Hepatocyte (in vitro differentiated cells): Measurements from ENCODE around the gene FUOM.

Experiments
- EZH2 ChIP-seq: fragments of 200-600 bp; sonication (generic); IDR thresholded peaks from 2 replicates; pipeline ENCODE4 v1.6.1; 2016; ENCODE audit warnings: antibody characterized with exemption, mild to moderate bottlenecking, borderline replicate concordance
- EZH2phosphoT487 ChIP-seq: fragments of 200-600 bp; sonication (generic); IDR thresholded peaks from one replicate; pipeline ENCODE4 v1.6.1; 2018; ENCODE audit warnings: antibody characterized with exemption, mild to moderate bottlenecking, low read depth, moderate library complexity; ENCODE audit not compliant: unreplicated experiment, severe bottlenecking
- TF ChIP-seq, protein P1 (sequence below): fragments of 200-600 bp; sonication (generic); IDR thresholded peaks from 2 replicates; pipeline ENCODE4 v1.5.1; 2016; ENCODE audit warnings: antibody characterized with exemption, mild to moderate bottlenecking; ENCODE audit not compliant: poor library complexity

DNA sequence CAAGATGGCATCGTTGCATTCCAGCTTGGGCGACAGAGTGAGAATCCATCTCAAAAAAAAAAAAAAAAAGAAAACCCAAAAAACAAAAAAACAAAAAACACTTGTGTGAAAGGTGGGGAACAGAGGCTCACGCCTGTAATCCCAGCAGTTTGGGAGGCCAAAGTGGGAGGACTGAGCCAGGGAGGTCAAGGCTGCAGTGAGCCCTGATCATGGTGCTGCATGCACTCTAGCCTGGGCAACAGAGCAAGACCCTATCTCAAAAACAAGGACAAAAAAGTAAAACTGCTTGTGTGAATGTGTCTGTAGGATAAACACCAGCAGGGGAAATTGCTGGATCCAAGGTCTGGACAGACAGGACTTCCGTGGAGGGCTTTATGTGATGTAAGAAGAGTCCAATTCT, 25.7 kb upstream of the FUOM start:
- TF ChIP-seq, protein P1, sequence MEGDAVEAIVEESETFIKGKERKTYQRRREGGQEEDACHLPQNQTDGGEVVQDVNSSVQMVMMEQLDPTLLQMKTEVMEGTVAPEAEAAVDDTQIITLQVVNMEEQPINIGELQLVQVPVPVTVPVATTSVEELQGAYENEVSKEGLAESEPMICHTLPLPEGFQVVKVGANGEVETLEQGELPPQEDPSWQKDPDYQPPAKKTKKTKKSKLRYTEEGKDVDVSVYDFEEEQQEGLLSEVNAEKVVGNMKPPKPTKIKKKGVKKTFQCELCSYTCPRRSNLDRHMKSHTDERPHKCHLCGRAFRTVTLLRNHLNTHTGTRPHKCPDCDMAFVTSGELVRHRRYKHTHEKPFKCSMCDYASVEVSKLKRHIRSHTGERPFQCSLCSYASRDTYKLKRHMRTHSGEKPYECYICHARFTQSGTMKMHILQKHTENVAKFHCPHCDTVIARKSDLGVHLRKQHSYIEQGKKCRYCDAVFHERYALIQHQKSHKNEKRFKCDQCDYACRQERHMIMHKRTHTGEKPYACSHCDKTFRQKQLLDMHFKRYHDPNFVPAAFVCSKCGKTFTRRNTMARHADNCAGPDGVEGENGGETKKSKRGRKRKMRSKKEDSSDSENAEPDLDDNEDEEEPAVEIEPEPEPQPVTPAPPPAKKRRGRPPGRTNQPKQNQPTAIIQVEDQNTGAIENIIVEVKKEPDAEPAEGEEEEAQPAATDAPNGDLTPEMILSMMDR, result no peak
- TF ChIP-seq EZH2phosphoT487 (no peak), EZH2 (no peak)
